Esophagus muscularis mucosa (tissue), 4 donors: ENCODE data around the gene MUC5B.

ENCODE experiments used
- CTCF ChIP-seq, 3 experiments: fragments of 200-600 bp in 2 of 3; fragments of 450-650 bp in 1 of 3; sonication (generic) in 2 of 3; IDR thresholded peaks; one replicate each; pipeline ENCODE4 v1.5.1; 2017 to 2019; ENCODE audit warnings: antibody characterized with exemption in 3 of 3, mild to moderate bottlenecking in 2 of 3, moderate library complexity in 1 of 3
- EP300 ChIP-seq: sonication (generic); formaldehyde crosslinking; IDR thresholded peaks from one replicate; pipeline ENCODE4 v1.6.1; 2017; ENCODE audit warnings: antibody characterized with exemption
- POLR2A ChIP-seq: fragments of 450-650 bp; IDR thresholded peaks from one replicate; pipeline ENCODE4 v1.6.1; 2017; ENCODE audit warnings: antibody characterized with exemption, moderate library complexity, mild to moderate bottlenecking, low read depth

- TF ChIP-seq EP300 (no peak), POLR2A (no peak), CTCF (IDR thresholded peaks at IDR 0.05) (no peak)
These were observed 65.1 kb downstream of the MUC5B start for GRCh38 chr11:1287928-1288327.
